Stimulated activated CD8-positive, alpha-beta memory T cell treated with anti-CD3 and anti-CD28 coated beads, Interleukin-7, amount 100 ng/mL, for 24 hours (primary cell): ENCODE data around the gene BRD4.

Experiments
- DNase-seq: peaks from one replicate; pipeline ENCODE4 v3.0.0-alpha.2; 2020; ENCODE audit warnings: low read depth

The BRD4 gene

GRCh38 chr19:15194938-15195337, 137.4 kb downstream of the BRD4 start:
- no peak for DNase-seq

- no peak for DNase-seq
Measured at GRCh38 chr19:15191982-15192381, 140.4 kb downstream of the BRD4 start.

GRCh38 chr19:15191514-15191913, 140.8 kb downstream of the BRD4 start:
- no peak for DNase-seq

- no peak for DNase-seq
Measured at GRCh38 chr19:15188851-15189250, 143.5 kb downstream of the BRD4 start.

GRCh38 chr19:15187026-15188007, 145.0 kb downstream of the BRD4 start:
- no peak for DNase-seq
